ENCODE measurements around the gene CBX3. TPM values are rescaled to one million over a fixed set of nuclear protein-coding genes. Genes with fewer than 3 reads are reported as not detected.
A peak's percentile ranks its signal among the peaks of the same experiment; 100 is the strongest.

Gene CBX3
- total RNA-seq, 4 donors from 2014 or later, result 61.7 to 109 (median 77.7) TPM

- 0 to 1% methylated on average over 7 of the region's 7 CpGs for WGBS, 2 donors
- Histone ChIP-seq H3K36me3 (peaks cover 0 to 36% (median 0%) of the 10 kb centered on the region in 3 donors), H3K4me3 (peak overlapping the region; percentile 81 to 95 (median 94)), H3K9me3 (no peaks in the 10 kb centered on the region), H3K27ac (peak overlapping the region; percentile 98 to 100 (median 100)), H3K27me3 (no peaks in the 10 kb centered on the region), H3K4me1 (peaks cover 0 to 54% (median 53%) of the 10 kb centered on the region in 4 donors)
- TF ChIP-seq CTCF (IDR thresholded peaks at IDR 0.05) (no peak), EP300 (IDR thresholded peaks at IDR 0.05) (no peak), POLR2A (IDR thresholded peaks at IDR 0.05) (no peak)
- DNase-seq (ENCODE audit: low spot score in 2 of 2), result no peak
These were observed 2.8 kb upstream of the CBX3 start for GRCh38 chr7:26198781-26199169.

- Histone ChIP-seq H3K36me3 (peaks cover 0 to 29% (median 0%) of the 10 kb centered on the region in 3 donors), H3K4me1 (peaks cover 0 to 54% (median 53%) of the 10 kb centered on the region in 4 donors), H3K4me3 (peak overlapping the region; percentile 81 to 95 (median 94)), H3K27ac (peak overlapping the region; percentile 98 to 100 (median 100)), H3K27me3 (no peaks in the 10 kb centered on the region), H3K9me3 (no peaks in the 10 kb centered on the region)
- DNase-seq (ENCODE audit: low spot score in 2 of 2), result peak; percentile 44 to 64
- TF ChIP-seq CTCF (IDR thresholded peaks at IDR 0.05) (no peak), EP300 (IDR thresholded peaks at IDR 0.05) (peak in 1 of 2 donors; percentile 2), POLR2A (IDR thresholded peaks at IDR 0.05) (peak; percentile 16 to 38)
- WGBS, 2 donors, result 0% methylated on average over 35 to 36 of the region's 36 CpGs
These were observed 2.1 kb upstream of the CBX3 start for GRCh38 chr7:26199301-26200037.

- 1% methylated on average over 27 to 29 of the region's 29 CpGs for WGBS, 2 donors
- Histone ChIP-seq H3K27me3 (no peaks in the 10 kb centered on the region), H3K4me1 (peaks cover 0 to 54% (median 50%) of the 10 kb centered on the region in 4 donors), H3K27ac (peak overlapping the region; percentile 98 to 100 (median 100)), H3K4me3 (peak overlapping the region; percentile 81 to 95 (median 94)), H3K36me3 (peaks cover 0 to 23% (median 0%) of the 10 kb centered on the region in 3 donors), H3K9me3 (no peaks in the 10 kb centered on the region)
- no peak for TF ChIP-seq POLR2A (IDR thresholded peaks at IDR 0.05)
- TF ChIP-seq EP300 (IDR thresholded peaks at IDR 0.05), result peak in 1 of 2 donors; percentile 34
- DNase-seq (ENCODE audit: low spot score in 2 of 2), result peak; percentile 56 to 82
These were observed 1.5 kb upstream of the CBX3 start for GRCh38 chr7:26200038-26200443.

GRCh38 chr7:26200444-26201246 is 900 bp upstream of the CBX3 start, which contains the start of gene HNRNPA2B1:
HNRNPA2B1 (minus strand) TSS chr7:26200746; CDS start chr7:26200577, 169 bp downstream.
- Histone ChIP-seq H3K36me3 (peaks cover 0 to 19% (median 0%) of the 10 kb centered on the region in 3 donors), H3K4me3 (peak within 1 kb of the TSS; percentile 81 to 95 (median 94)), H3K9me3 (no peaks in the 10 kb centered on the region), H3K27ac (peak within 1 kb of the TSS; percentile 98 to 100 (median 100)), H3K4me1 (peaks cover 0 to 54% (median 47%) of the 10 kb centered on the region in 4 donors), H3K27me3 (no peaks in the 10 kb centered on the region)
- TF ChIP-seq CTCF (IDR thresholded peaks at IDR 0.05), result peak in 2 of 5 experiments; percentile 55 to 72
- TF ChIP-seq EP300 (IDR thresholded peaks at IDR 0.05), result peak; percentile 78 to 100
- TF ChIP-seq POLR2A (IDR thresholded peaks at IDR 0.05), result peak; percentile 100
- WGBS, 2 donors, result 0% methylated on average over 65 to 66 of the region's 71 CpGs
- DNase-seq (ENCODE audit: low spot score in 2 of 2), result peak; percentile 95 to 99
